ENCODE measurements around the gene TMEM81.

TMEM81 gene

GRCh38 chr1:205057808-205058575 is 26.3 kb downstream of the TMEM81 start:
- DNase-seq, result no peak

- DNase-seq, result no peak
These were observed 27.2 kb downstream of the TMEM81 start for GRCh38 chr1:205056956-205057568.

GRCh38 chr1:205056188-205056611 is 28.1 kb downstream of the TMEM81 start:
- no peak for DNase-seq

GRCh38 chr1:205054013-205054412 is 30.2 kb downstream of the TMEM81 start:
- DNase-seq, result no peak

GRCh38 chr1:205053296-205053695 is 31.0 kb downstream of the TMEM81 start:
- DNase-seq, result no peak

- DNase-seq, result no peak
These were observed 31.6 kb downstream of the TMEM81 start for GRCh38 chr1:205052690-205053089.

GRCh38 chr1:205049479-205049878 is 34.8 kb downstream of the TMEM81 start:
- DNase-seq, result no peak

- no peak for DNase-seq
These were observed 35.9 kb downstream of the TMEM81 start for GRCh38 chr1:205048382-205048781.

GRCh38 chr1:205047764-205048231 is 36.5 kb downstream of the TMEM81 start:
- no peak for DNase-seq

- no peak for DNase-seq
These were observed 37.4 kb downstream of the TMEM81 start for GRCh38 chr1:205046870-205047269.

- DNase-seq, result no peak
These were observed 39.1 kb downstream of the TMEM81 start for GRCh38 chr1:205045146-205045545.

- no peak for DNase-seq
These were observed 39.5 kb downstream of the TMEM81 start for GRCh38 chr1:205044741-205045140.

GRCh38 chr1:205043866-205044265 is 40.4 kb downstream of the TMEM81 start:
- no peak for DNase-seq

GRCh38 chr1:205042911-205043806 is 41.1 kb downstream of the TMEM81 start, which contains the start of gene CNTN2:
Gene CNTN2 (plus strand): TSS chr1:205043212. CDS start chr1:205053186, 9,974 bp downstream.
- DNase-seq, result no peak

- DNase-seq, result no peak
These were observed 42.0 kb downstream of the TMEM81 start for GRCh38 chr1:205041998-205042910.

GRCh38 chr1:205041001-205041715 is 43.1 kb downstream of the TMEM81 start:
- no peak for DNase-seq

GRCh38 chr1:205038132-205038786 is 46.0 kb downstream of the TMEM81 start:
- DNase-seq, result no peak

GRCh38 chr1:205037539-205037938 is 46.7 kb downstream of the TMEM81 start:
- DNase-seq, result no peak

Data from T-helper 9 cell (primary cell).